ENCODE measurements around the gene RRAD.

GRCh38 chr16:66886321-66886720 is 39.0 kb downstream of the RRAD start:
- TF ChIP-seq CTCF (IDR thresholded peaks at IDR 0.05; ENCODE audit: insufficient read depth, low read length) (no peak), GABPA (IDR thresholded peaks at IDR 0.05; ENCODE audit: low read depth) (no peak), REST (IDR thresholded peaks at IDR 0.05; ENCODE audit: insufficient replicate concordance, low read depth) (no peak), POLR2AphosphoS5 (IDR thresholded peaks at IDR 0.05; ENCODE audit: low read depth) (no peak), SPI1 (IDR thresholded peaks at IDR 0.05; ENCODE audit: borderline replicate concordance, low read depth) (no peak)

All from HL-60 (cell line).